Measurements from ENCODE around the gene PRPF39.

PRPF39 gene

GRCh38 chr14:45083617-45083975, 320 bp upstream of the PRPF39 start:
- no peak for DNase-seq

- no peak for DNase-seq
Measured at GRCh38 chr14:45084946-45085346, 1.0 kb downstream of the PRPF39 start.

- DNase-seq, result no peak
Measured at GRCh38 chr14:45089813-45090212, 5.9 kb downstream of the PRPF39 start.

- no peak for DNase-seq
Measured at GRCh38 chr14:45091710-45092109, 7.8 kb downstream of the PRPF39 start.

- no peak for DNase-seq
Measured at GRCh38 chr14:45094275-45094674, 10.4 kb downstream of the PRPF39 start.

- DNase-seq, result no peak
Measured at GRCh38 chr14:45095143-45095542, 11.2 kb downstream of the PRPF39 start.

GRCh38 chr14:45096218-45096617, 12.3 kb downstream of the PRPF39 start:
- no peak for DNase-seq

- DNase-seq, result no peak
Measured at GRCh38 chr14:45103806-45104205, 19.9 kb downstream of the PRPF39 start.

- no peak for DNase-seq
Measured at GRCh38 chr14:45104561-45104960, 20.6 kb downstream of the PRPF39 start.

- DNase-seq, result no peak
Measured at GRCh38 chr14:45112896-45113781, 29.2 kb downstream of the PRPF39 start.

GRCh38 chr14:45114327-45114726, 30.4 kb downstream of the PRPF39 start:
- DNase-seq, result no peak

- no peak for DNase-seq
Measured at GRCh38 chr14:45118594-45118993, 34.7 kb downstream of the PRPF39 start.

- DNase-seq, result no peak
Measured at GRCh38 chr14:45120096-45120495, 36.2 kb downstream of the PRPF39 start.

- DNase-seq, result no peak
Measured at GRCh38 chr14:45123271-45123670, 39.4 kb downstream of the PRPF39 start.

GRCh38 chr14:45125754-45126153, 41.8 kb downstream of the PRPF39 start:
- no peak for DNase-seq

- DNase-seq, result no peak
Measured at GRCh38 chr14:45128963-45129629, 45.2 kb downstream of the PRPF39 start.

GRCh38 chr14:45133683-45134050, 49.8 kb downstream of the PRPF39 start:
- no peak for DNase-seq

GRCh38 chr14:45134051-45134958, 50.4 kb downstream of the PRPF39 start, which contains the start of gene FKBP3:
TSS of gene FKBP3 (minus strand) at chr14:45134481. CDS start at chr14:45134456, 25 bp downstream.
- DNase-seq, result peak; percentile 97

GRCh38 chr14:45135156-45135555, 51.2 kb downstream of the PRPF39 start:
- DNase-seq, result no peak

GRCh38 chr14:45135659-45136395, 51.9 kb downstream of the PRPF39 start, which contains the start of gene FANCM:
TSS of gene FANCM (plus strand) at chr14:45135930. CDS start at chr14:45136032, 102 bp downstream.
- peak; percentile 95 for DNase-seq

GRCh38 chr14:45136399-45136798, 52.5 kb downstream of the PRPF39 start:
- no peak for DNase-seq

GRCh38 chr14:45140661-45141187, 56.8 kb downstream of the PRPF39 start:
- DNase-seq, result no peak
